B cell (primary cell): ENCODE measurements around the gene SAMD1.

Source experiments
- EZH2 ChIP-seq: IDR thresholded peaks from 2 replicates; pipeline ENCODE4 v1.6.1; 2012; ENCODE audit warnings: borderline replicate concordance, low read depth, mild to moderate bottlenecking, moderate library complexity, low read length; ENCODE audit not compliant: insufficient read depth, poor library complexity, severe bottlenecking
- TF ChIP-seq, protein P1 (sequence below): fragments of 200-600 bp; IDR thresholded peaks from one replicate; pipeline ENCODE4 v1.8.0; 2022; ENCODE audit warnings: antibody characterized with exemption, mild to moderate bottlenecking

DNA sequence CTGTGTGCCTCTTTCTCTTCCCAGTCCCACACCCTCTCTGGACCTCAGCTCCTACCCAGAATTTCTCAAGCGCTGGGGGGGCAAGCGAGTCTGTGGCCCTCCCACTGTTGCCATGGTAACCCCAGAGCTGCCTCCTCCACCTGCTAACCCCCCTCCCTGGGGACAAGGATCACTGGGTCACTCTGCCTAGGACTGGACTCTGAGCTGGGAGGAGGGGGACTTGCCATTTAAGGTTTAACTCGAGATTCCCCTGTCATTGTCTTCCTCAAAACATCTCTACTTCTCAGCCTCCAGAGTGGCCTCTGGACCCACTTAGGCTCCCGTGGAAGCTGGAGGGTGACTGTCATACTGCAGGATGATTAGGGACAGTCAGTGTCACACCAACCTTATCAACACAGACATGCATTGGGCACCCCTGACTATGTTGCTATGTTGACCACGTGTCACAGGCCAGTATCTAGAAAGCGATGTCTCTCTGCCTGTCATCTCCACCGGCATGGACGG is 30.8 kb downstream of the SAMD1 start:
- TF ChIP-seq, protein P1, sequence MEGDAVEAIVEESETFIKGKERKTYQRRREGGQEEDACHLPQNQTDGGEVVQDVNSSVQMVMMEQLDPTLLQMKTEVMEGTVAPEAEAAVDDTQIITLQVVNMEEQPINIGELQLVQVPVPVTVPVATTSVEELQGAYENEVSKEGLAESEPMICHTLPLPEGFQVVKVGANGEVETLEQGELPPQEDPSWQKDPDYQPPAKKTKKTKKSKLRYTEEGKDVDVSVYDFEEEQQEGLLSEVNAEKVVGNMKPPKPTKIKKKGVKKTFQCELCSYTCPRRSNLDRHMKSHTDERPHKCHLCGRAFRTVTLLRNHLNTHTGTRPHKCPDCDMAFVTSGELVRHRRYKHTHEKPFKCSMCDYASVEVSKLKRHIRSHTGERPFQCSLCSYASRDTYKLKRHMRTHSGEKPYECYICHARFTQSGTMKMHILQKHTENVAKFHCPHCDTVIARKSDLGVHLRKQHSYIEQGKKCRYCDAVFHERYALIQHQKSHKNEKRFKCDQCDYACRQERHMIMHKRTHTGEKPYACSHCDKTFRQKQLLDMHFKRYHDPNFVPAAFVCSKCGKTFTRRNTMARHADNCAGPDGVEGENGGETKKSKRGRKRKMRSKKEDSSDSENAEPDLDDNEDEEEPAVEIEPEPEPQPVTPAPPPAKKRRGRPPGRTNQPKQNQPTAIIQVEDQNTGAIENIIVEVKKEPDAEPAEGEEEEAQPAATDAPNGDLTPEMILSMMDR = no peak
- TF ChIP-seq EZH2 = no peak
